PC-9 (cell line): ENCODE results near the gene MEGF8. TPM values are rescaled to one million over a fixed set of nuclear protein-coding genes. Genes with fewer than 3 reads are reported as not detected.

Experiments
- BruUV-seq: library from RNA; stranded (reverse); fragments of 400-500 nt; replicated peaks from 2 replicates; lab custom pipeline; 2021; lab: Mats Ljungman, UMichigan
- CTCF ChIA-PET: fragments of 300-600 bp; sonication (Branson Sonifier 250); formaldehyde crosslinking; loops from one replicate; lab custom pipeline; 2022; ENCODE audit warnings: antibody characterized with exemption; lab: Charles Lee
- POLR2A ChIA-PET: fragments of 300-600 bp; sonication (Branson Sonifier 250); formaldehyde crosslinking; loops from one replicate; lab custom pipeline; 2022; ENCODE audit warnings: antibody characterized with exemption; ENCODE audit not compliant: unreplicated experiment; lab: Charles Lee
- DNase-seq, 2 experiments: peaks; one replicate each; pipeline versions ENCODE4 v3.0.0 to v3.0.0-alpha.2; 2015 to 2022; ENCODE audit warnings: mixed read lengths in 1 of 2
- H2AFZ ChIP-seq: fragments of 200-600 bp; sonication (generic); 2 replicates; pipeline ENCODE4 v1.8.1; 2017; ENCODE audit warnings: antibody characterized with exemption
- H3F3A ChIP-seq: fragments of 200-600 bp; sonication (generic); 2 replicates; pipeline ENCODE4 v1.8.1; 2017; ENCODE audit warnings: antibody characterized with exemption, mild to moderate bottlenecking, low read depth; ENCODE audit not compliant: insufficient read depth
- H3K27ac ChIP-seq: fragments of 200-600 bp; sonication (generic); 2 replicates; pipeline ENCODE4 v1.6.1; 2016; ENCODE audit warnings: mixed run types
- H3K27me3 ChIP-seq: fragments of 200-600 bp; sonication (generic); 2 replicates; pipeline ENCODE4 v1.6.1; 2016; ENCODE audit warnings: low read depth, mixed run types; ENCODE audit not compliant: insufficient read depth
- H3K36me3 ChIP-seq: fragments of 200-600 bp; sonication (generic); 2 replicates; pipeline ENCODE4 v1.6.1; 2016; ENCODE audit warnings: low read depth, mixed run types
- H3K4me1 ChIP-seq: fragments of 200-600 bp; sonication (generic); replicated peaks from 2 replicates; pipeline ENCODE4 v1.6.1; 2016; ENCODE audit warnings: mixed run types; ENCODE audit not compliant: insufficient read depth
- H3K4me2 ChIP-seq: fragments of 200-600 bp; sonication (generic); 2 replicates; pipeline ENCODE4 v1.6.1; 2017; ENCODE audit warnings: mixed run types
- H3K4me3 ChIP-seq: fragments of 200-600 bp; sonication (generic); 2 replicates; pipeline ENCODE4 v1.6.1; 2016; ENCODE audit warnings: mixed run types
- H3K79me2 ChIP-seq: fragments of 200-600 bp; sonication (generic); 2 replicates; pipeline ENCODE4 v1.6.1; 2017; ENCODE audit warnings: low read depth, mixed run types
- H3K9me2 ChIP-seq: fragments of 200-600 bp; sonication (generic); 2 replicates; pipeline ENCODE4 v1.8.1; 2017; ENCODE audit warnings: mild to moderate bottlenecking; ENCODE audit not compliant: insufficient read depth
- H3K9me3 ChIP-seq: fragments of 200-600 bp; sonication (generic); 2 replicates; pipeline ENCODE4 v1.8.1; 2016; ENCODE audit warnings: low read depth; ENCODE audit not compliant: insufficient read depth
- H4K20me1 ChIP-seq: fragments of 200-600 bp; sonication (generic); 2 replicates; pipeline ENCODE4 v1.8.1; 2017; ENCODE audit not compliant: insufficient read depth
- CTCF ChIP-seq: fragments of 200-600 bp; sonication (generic); conservative IDR thresholded peaks from 2 replicates; pipeline ENCODE4 v1.6.1; 2017; ENCODE audit warnings: mixed run types, antibody characterized with exemption, mild to moderate bottlenecking, moderate library complexity
- EZH2 ChIP-seq: fragments of 200-600 bp; sonication (generic); IDR thresholded peaks from 2 replicates; pipeline ENCODE4 v1.8.0; 2017; ENCODE audit warnings: antibody characterized with exemption, low read depth
- intact Hi-C: fragments of 100-400 bp; cut with micrococcal nuclease; formaldehyde crosslinking; loops from one replicate; pipeline ENCODE4 v1.10.0; 2022; ENCODE audit not compliant: unreplicated experiment
- total RNA-seq: library from RNA; stranded (reverse); gene quantifications from 2 replicates; pipeline ENCODE4 v1.2.3, GENCODE V29; 2021

The MEGF8 gene
- total RNA-seq, 1 experiment from 2014 or later, result 40.6 TPM

GRCh38 chr19:42332059-42332458 is 6.6 kb downstream of the MEGF8 start:
- ChIA-PET POLR2A (interaction anchor here (0.6 kb wide), 1 partner anchor 30 kb away, joined by 3 read pairs; the partner anchor contains the start of gene PAFAH1B3), CTCF (interaction anchor here (0.7 kb wide), 2 partner anchors 43 to 223 kb away, joined by 4 to 5 read pairs; no protein-coding TSS in a partner anchor)
- no peak for DNase-seq
- no peak overlapping the region for H3K4me3 ChIP-seq
- H4K20me1 ChIP-seq, result no peaks in the 10 kb centered on the region
- no peaks in the 10 kb centered on the region for H3K9me2 ChIP-seq
- no peak overlapping the region for H3K27ac ChIP-seq
- no peaks in the 10 kb centered on the region for H3F3A ChIP-seq
- H3K4me1 ChIP-seq, result peaks cover under 1% of the 10 kb centered on the region; the same call in 1 of the 2 replicates
- no peak overlapping the region for H3K4me2 ChIP-seq
- no peaks in the 10 kb centered on the region for H3K9me3 ChIP-seq
- H3K36me3 ChIP-seq, result no peaks in the 10 kb centered on the region
- intact Hi-C loops, result no loop called here
- BruUV-seq, result no TSS peak
- TF ChIP-seq CTCF (no peak), EZH2 (no peak)
- H2AFZ ChIP-seq, result no peak overlapping the region
- peaks cover 6% of the 10 kb centered on the region; the same call in 1 of the 2 replicates for H3K79me2 ChIP-seq
- no peaks in the 10 kb centered on the region for H3K27me3 ChIP-seq

DNA sequence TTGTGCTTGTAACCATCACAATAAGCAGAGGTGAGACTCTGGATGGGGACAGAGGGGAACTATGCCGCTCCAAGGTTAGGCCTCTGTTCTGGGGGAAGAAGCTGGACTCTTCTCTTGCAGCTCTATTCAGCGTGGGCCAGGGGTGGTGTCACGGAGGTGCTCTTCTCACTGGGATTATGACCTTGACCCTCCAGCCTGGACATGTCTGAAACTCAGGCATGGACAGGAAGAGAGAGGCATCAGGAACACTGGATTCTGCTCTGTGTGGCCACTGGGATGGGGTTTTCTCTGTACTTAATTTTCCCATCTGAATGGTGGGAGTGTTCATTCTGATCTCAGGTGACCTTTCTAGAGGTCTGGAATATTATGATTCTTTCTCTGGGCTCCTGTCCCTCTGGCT is 7.6 kb downstream of the MEGF8 start:
- ChIA-PET POLR2A (no interaction called here), CTCF (no interaction called here)
- DNase-seq, result no peak
- H2AFZ ChIP-seq, result no peak overlapping the region
- no peaks in the 10 kb centered on the region for H3K4me1 ChIP-seq
- BruUV-seq, result no TSS peak
- H3K27ac ChIP-seq, result no peak overlapping the region
- no peaks in the 10 kb centered on the region for H3K9me3 ChIP-seq
- H3K79me2 ChIP-seq, result no peaks in the 10 kb centered on the region
- no peaks in the 10 kb centered on the region for H3F3A ChIP-seq
- no peaks in the 10 kb centered on the region for H3K36me3 ChIP-seq
- no peak overlapping the region for H3K4me3 ChIP-seq
- intact Hi-C loops, result no loop called here
- no peaks in the 10 kb centered on the region for H3K27me3 ChIP-seq
- no peaks in the 10 kb centered on the region for H4K20me1 ChIP-seq
- no peak overlapping the region for H3K4me2 ChIP-seq
- no peaks in the 10 kb centered on the region for H3K9me2 ChIP-seq
- TF ChIP-seq EZH2 (no peak), CTCF (no peak)

DNA sequence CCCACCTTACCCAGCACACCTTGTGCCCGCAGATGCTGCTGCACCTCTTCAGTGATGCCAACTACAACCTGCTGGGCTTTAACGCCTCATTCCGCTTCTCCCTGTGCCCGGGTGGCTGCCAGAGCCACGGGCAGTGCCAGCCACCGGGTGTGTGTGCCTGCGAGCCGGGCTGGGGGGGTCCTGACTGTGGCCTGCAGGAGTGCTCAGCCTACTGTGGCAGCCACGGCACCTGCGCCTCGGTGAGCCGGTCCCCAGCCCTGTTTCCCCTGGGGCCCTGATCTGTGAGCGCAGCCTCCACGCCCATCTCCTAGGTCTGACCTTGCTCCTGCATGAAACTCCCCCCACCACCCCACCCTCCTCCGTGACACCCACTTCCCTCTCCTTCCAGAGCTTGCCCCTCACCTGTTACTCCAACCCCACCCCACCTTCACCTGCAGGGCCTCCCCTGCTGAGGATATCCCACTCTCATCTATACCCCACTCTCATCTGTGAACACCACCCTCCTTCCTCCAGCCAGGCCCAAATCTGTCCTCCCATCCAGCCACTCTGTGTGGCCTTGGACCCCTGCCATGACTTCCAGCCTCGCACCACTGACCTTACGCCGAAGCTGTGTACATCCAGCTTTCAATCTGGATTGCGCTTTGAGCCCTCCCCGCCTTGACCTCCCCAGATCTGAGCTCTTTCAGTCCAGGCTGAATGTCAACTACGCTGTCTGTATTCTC is 8.7 kb downstream of the MEGF8 start:
- no peak for DNase-seq

More for the DNA sequence above, 8.7 kb downstream of the MEGF8 start:
- TF ChIP-seq EZH2, result no peak
- no peak for TF ChIP-seq CTCF
- H3K4me3 ChIP-seq, result no peak overlapping the region
- no peaks in the 10 kb centered on the region for H3K27me3 ChIP-seq
- H2AFZ ChIP-seq, result no peak overlapping the region
- CTCF ChIA-PET, result no interaction called here
- H3K9me2 ChIP-seq, result no peaks in the 10 kb centered on the region
- H3K27ac ChIP-seq, result no peak overlapping the region
- POLR2A ChIA-PET, result interaction anchor here (0.6 kb wide), 1 partner anchor 26 kb away, joined by 19 read pairs; no protein-coding TSS in a partner anchor
- H3F3A ChIP-seq, result no peaks in the 10 kb centered on the region
- H3K4me1 ChIP-seq, result no peaks in the 10 kb centered on the region
- H3K79me2 ChIP-seq, result no peaks in the 10 kb centered on the region
- no peaks in the 10 kb centered on the region for H4K20me1 ChIP-seq
- BruUV-seq, result no TSS peak
- no peak overlapping the region for H3K4me2 ChIP-seq
- no peaks in the 10 kb centered on the region for H3K36me3 ChIP-seq
- intact Hi-C loops, result no loop called here
- no peaks in the 10 kb centered on the region for H3K9me3 ChIP-seq
